GM12891 (cell line): Measurements from ENCODE around the gene TPGS1.

ENCODE experiments used
- PAX5 ChIP-seq: IDR thresholded peaks from 2 replicates; pipeline ENCODE4 v1.6.1; 2011; ENCODE audit warnings: low read length, moderate library complexity, mild to moderate bottlenecking; ENCODE audit not compliant: insufficient read depth, severe bottlenecking
- POLR2A ChIP-seq: IDR thresholded peaks from 2 replicates; pipeline ENCODE4 v1.6.1; 2011; ENCODE audit warnings: low read depth, low read length, control low read depth
- POLR2AphosphoS5 ChIP-seq: IDR thresholded peaks from 2 replicates; pipeline ENCODE4 v1.6.1; 2011; ENCODE audit warnings: low read depth, low read length, control low read depth
- SPI1 ChIP-seq: IDR thresholded peaks from 2 replicates; pipeline ENCODE4 v1.6.1; 2011; ENCODE audit warnings: low read depth, low read length, control low read depth
- TAF1 ChIP-seq: IDR thresholded peaks from 2 replicates; pipeline ENCODE4 v1.6.1; 2011; ENCODE audit warnings: low read depth, low read length, control low read depth

GRCh38 chr19:525029-525428 is 17.7 kb downstream of the TPGS1 start:
- no peak for TF ChIP-seq POLR2A
- no peak for TF ChIP-seq POLR2AphosphoS5
- TF ChIP-seq TAF1: no peak
- TF ChIP-seq PAX5: no peak
- no peak for TF ChIP-seq SPI1
